HEK293 (cell line): ENCODE results near the gene TMA7B.

Experiments
- CTCF ChIA-PET: fragments of 350-600 bp; formaldehyde crosslinking; extraction: SDS; loops from one replicate; lab custom pipeline; 2021; ENCODE audit warnings: antibody characterized with exemption; lab: Yijun Ruan, JAX
- POLR2A ChIA-PET: fragments of 300-600 bp; formaldehyde crosslinking; extraction: SDS; loops from one replicate; lab custom pipeline; 2020; ENCODE audit warnings: antibody characterized with exemption, inconsistent platforms; lab: Yijun Ruan, JAX
- H3K27ac ChIP-seq: fragments of 200-500 bp; sonication (Bioruptor generic); 2 replicates; pipeline ENCODE4 v1.5.1; 2014; ENCODE audit warnings: low read depth, low read length, control low read depth, inconsistent platforms; ENCODE audit errors: extremely low read depth
- H3K36me3 ChIP-seq, 2 experiments: fragments of 200-500 bp in 1 of 2; sonication (Bioruptor generic) in 1 of 2; 1 replicate in 1 of 2; 2 replicates in 1 of 2; pipeline ENCODE4 v1.5.1; 2014 to 2017; ENCODE audit warnings: inconsistent platforms in 2 of 2, low read length in 2 of 2; ENCODE audit not compliant: control insufficient read depth in 2 of 2, insufficient read depth in 1 of 2
- H3K4me1 ChIP-seq: fragments of 200-500 bp; sonication (Bioruptor generic); 2 replicates; pipeline ENCODE4 v1.5.1; 2014; ENCODE audit warnings: mild to moderate bottlenecking, low read length, inconsistent platforms; ENCODE audit not compliant: control insufficient read depth, insufficient read depth
- H3K4me3 ChIP-seq: 2 replicates; pipeline ENCODE4 v1.5.1; 2011; ENCODE audit warnings: low read depth, mild to moderate bottlenecking, control low read depth, low read length, moderate library complexity
- H3K9me3 ChIP-seq: fragments of 200-500 bp; sonication (Bioruptor generic); 2 replicates; pipeline ENCODE4 v1.5.1; 2014; ENCODE audit warnings: low read depth, low read length, inconsistent platforms; ENCODE audit not compliant: control insufficient read depth, insufficient read depth
- BCL11A ChIP-seq: fragments of 450-650 bp; formaldehyde crosslinking; IDR thresholded peaks from 2 replicates; pipeline ENCODE4 v1.5.1; 2016; ENCODE audit warnings: low read depth, missing biosample characterization, missing genetic modification characterization
- EGR2 ChIP-seq: fragments of 450-650 bp; formaldehyde crosslinking; IDR thresholded peaks from 2 replicates; pipeline ENCODE4 v1.5.1; 2016; ENCODE audit warnings: low read depth, missing biosample characterization, missing genetic modification characterization
- FEZF1 ChIP-seq: fragments of 450-650 bp; formaldehyde crosslinking; IDR thresholded peaks from 2 replicates; pipeline ENCODE4 v1.5.1; 2016; ENCODE audit warnings: missing biosample characterization, missing genetic modification characterization
- GLIS1 ChIP-seq: fragments of 450-650 bp; formaldehyde crosslinking; IDR thresholded peaks from 2 replicates; pipeline ENCODE4 v1.5.1; 2016; ENCODE audit warnings: missing biosample characterization, missing genetic modification characterization
- KLF1 ChIP-seq: fragments of 450-650 bp; formaldehyde crosslinking; IDR thresholded peaks from 2 replicates; pipeline ENCODE4 v1.5.1; 2016; ENCODE audit warnings: missing biosample characterization, missing genetic modification characterization
- KLF16 ChIP-seq: fragments of 450-650 bp; formaldehyde crosslinking; IDR thresholded peaks from 2 replicates; pipeline ENCODE4 v1.5.1; 2017; ENCODE audit warnings: missing biosample characterization, missing genetic modification characterization
- OVOL3 ChIP-seq: fragments of 450-650 bp; formaldehyde crosslinking; IDR thresholded peaks from 2 replicates; pipeline ENCODE4 v1.5.1; 2016; ENCODE audit warnings: missing biosample characterization, missing genetic modification characterization
- PRDM4 ChIP-seq: fragments of 450-650 bp; formaldehyde crosslinking; IDR thresholded peaks from 2 replicates; pipeline ENCODE4 v1.5.1; 2017; ENCODE audit warnings: missing biosample characterization, missing genetic modification characterization
- REPIN1 ChIP-seq: fragments of 450-650 bp; formaldehyde crosslinking; IDR thresholded peaks from 2 replicates; pipeline ENCODE4 v1.5.1; 2017; ENCODE audit warnings: missing biosample characterization, missing genetic modification characterization, low read depth
- REST ChIP-seq: fragments of 450-650 bp; formaldehyde crosslinking; IDR thresholded peaks from 2 replicates; pipeline ENCODE4 v1.5.1; 2016; ENCODE audit warnings: missing biosample characterization, missing genetic modification characterization
- SP3 ChIP-seq: fragments of 450-650 bp; formaldehyde crosslinking; IDR thresholded peaks from 2 replicates; pipeline ENCODE4 v1.5.1; 2016; ENCODE audit warnings: missing biosample characterization, missing genetic modification characterization
- TRIM28 ChIP-seq: IDR thresholded peaks from 2 replicates; pipeline ENCODE4 v1.6.1; 2011; ENCODE audit warnings: low read length, control low read depth, borderline replicate concordance
- WT1 ChIP-seq: fragments of 450-650 bp; formaldehyde crosslinking; IDR thresholded peaks from 2 replicates; pipeline ENCODE4 v1.5.1; 2016; ENCODE audit warnings: missing biosample characterization, missing genetic modification characterization
- ZBTB21 ChIP-seq: fragments of 450-650 bp; formaldehyde crosslinking; IDR thresholded peaks from 2 replicates; pipeline ENCODE4 v1.5.1; 2017; ENCODE audit warnings: missing biosample characterization, missing genetic modification characterization
- ZBTB48 ChIP-seq: fragments of 450-650 bp; formaldehyde crosslinking; IDR thresholded peaks from 2 replicates; pipeline ENCODE4 v1.5.1; 2016; ENCODE audit warnings: missing biosample characterization, missing genetic modification characterization
- ZBTB8A ChIP-seq: fragments of 450-650 bp; formaldehyde crosslinking; IDR thresholded peaks from 2 replicates; pipeline ENCODE4 v1.5.1; 2016; ENCODE audit warnings: missing biosample characterization, missing genetic modification characterization
- ZNF10 ChIP-seq: fragments of 450-650 bp; formaldehyde crosslinking; IDR thresholded peaks from 2 replicates; pipeline ENCODE4 v1.5.1; 2017; ENCODE audit warnings: missing biosample characterization, missing genetic modification characterization
- ZNF140 ChIP-seq: fragments of 450-650 bp; formaldehyde crosslinking; IDR thresholded peaks from 2 replicates; pipeline ENCODE4 v1.5.1; 2016; ENCODE audit warnings: missing biosample characterization, missing genetic modification characterization
- ZNF175 ChIP-seq: fragments of 450-650 bp; formaldehyde crosslinking; IDR thresholded peaks from 2 replicates; pipeline ENCODE4 v1.5.1; 2016; ENCODE audit warnings: missing biosample characterization, missing genetic modification characterization
- ZNF266 ChIP-seq: fragments of 450-650 bp; formaldehyde crosslinking; IDR thresholded peaks from 2 replicates; pipeline ENCODE4 v1.5.1; 2016; ENCODE audit warnings: missing biosample characterization, missing genetic modification characterization, low read depth
- ZNF274 ChIP-seq, 2 experiments: fragments of 200-500 bp in 1 of 2; fragments of 450-650 bp in 1 of 2; sonication (Bioruptor generic) in 1 of 2; formaldehyde crosslinking in 1 of 2; IDR thresholded peaks; 2 replicates each; pipeline versions ENCODE4 v1.5.1 to v1.6.1; 2014 to 2016; ENCODE audit warnings: borderline replicate concordance in 1 of 2, inconsistent platforms in 1 of 2, low read length in 1 of 2, missing biosample characterization in 1 of 2, missing genetic modification characterization in 1 of 2
- ZNF366 ChIP-seq: fragments of 450-650 bp; formaldehyde crosslinking; conservative IDR thresholded peaks from 2 replicates; pipeline ENCODE4 v1.5.1; 2016; ENCODE audit warnings: missing biosample characterization, missing genetic modification characterization
- ZNF610 ChIP-seq: fragments of 450-650 bp; formaldehyde crosslinking; IDR thresholded peaks from 2 replicates; pipeline ENCODE4 v1.5.1; 2016; ENCODE audit warnings: missing biosample characterization, missing genetic modification characterization, borderline replicate concordance
- ZNF623 ChIP-seq: fragments of 450-650 bp; formaldehyde crosslinking; IDR thresholded peaks from 2 replicates; pipeline ENCODE4 v1.5.1; 2016; ENCODE audit warnings: missing biosample characterization, missing genetic modification characterization
- ZNF777 ChIP-seq: fragments of 450-650 bp; formaldehyde crosslinking; IDR thresholded peaks from 2 replicates; pipeline ENCODE4 v1.5.1; 2017; ENCODE audit warnings: missing biosample characterization, missing genetic modification characterization, borderline replicate concordance

Gene TMA7B

GRCh38 chr22:39985383-39986035 lies 25.3 kb downstream of the TMA7B start:
- H3K27ac ChIP-seq = no peak overlapping the region

GRCh38 chr22:39988386-39989114 lies 28.4 kb downstream of the TMA7B start:
- no peak overlapping the region for H3K4me3 ChIP-seq
- no peaks in the 10 kb centered on the region for H3K4me1 ChIP-seq
- no peak overlapping the region for H3K27ac ChIP-seq
- H3K9me3 ChIP-seq = no peaks in the 10 kb centered on the region
- POLR2A ChIA-PET = no interaction called here
- TF ChIP-seq WT1 (tag by site-specific recombination) (0 out of 2 replicates have a peak, but pooled peaks have one; percentile 16), KLF1 (tag by site-specific recombination) (0 out of 2 replicates have a peak, but pooled peaks have one; percentile 26), BCL11A (no peak)
- CTCF ChIA-PET = no interaction called here
- no peaks in the 10 kb centered on the region for H3K36me3 ChIP-seq

More at GRCh38 chr22:39985383-39986035, 25.3 kb downstream of the TMA7B start:
- Histone ChIP-seq H3K36me3 (no peaks in the 10 kb centered on the region), H3K4me1 (no peaks in the 10 kb centered on the region), H3K9me3 (no peaks in the 10 kb centered on the region), H3K4me3 (no peak overlapping the region)
- TF ChIP-seq ZNF175 (tag by site-specific recombination) = no peak
- TF ChIP-seq KLF16 = no peak
- no peak for TF ChIP-seq GLIS1 (tag by site-specific recombination)
- TF ChIP-seq ZNF10 (tag by site-specific recombination) = no peak
- no peak for TF ChIP-seq ZNF266 (tag by site-specific recombination)
- TF ChIP-seq ZNF777 (tag by site-specific recombination) = no peak
- TF ChIP-seq KLF1 (tag by site-specific recombination) = peak; percentile 29; the same call in 1 of the 2 replicates
- no peak for TF ChIP-seq ZBTB8A (tag by site-specific recombination)
- ChIA-PET POLR2A (no interaction called here), CTCF (no interaction called here)

GRCh38 chr22:39989633-39990032 lies 29.4 kb downstream of the TMA7B start:
- Histone ChIP-seq H3K4me3 (no peak overlapping the region), H3K4me1 (no peaks in the 10 kb centered on the region), H3K27ac (no peak overlapping the region), H3K9me3 (no peaks in the 10 kb centered on the region), H3K36me3 (no peaks in the 10 kb centered on the region)
- POLR2A ChIA-PET = no interaction called here
- CTCF ChIA-PET = no interaction called here
- TF ChIP-seq ZNF366 (tag by site-specific recombination) (no peak), ZNF266 (tag by site-specific recombination) (no peak), ZNF140 (tag by site-specific recombination) (no peak), PRDM4 (no peak), FEZF1 (tag by site-specific recombination) (no peak), KLF16 (no peak), ZNF610 (tag by site-specific recombination) (no peak), ZBTB21 (tag by site-specific recombination) (no peak), REST (tag by site-specific recombination) (no peak), EGR2 (tag by site-specific recombination) (no peak), ZNF274 (IDR thresholded peaks at IDR 0.05; ENCODE audit: low read length) (no peak), ZNF274 (tag by site-specific recombination; IDR thresholded peaks at IDR 0.05; ENCODE audit: borderline replicate concordance) (no peak), ZNF623 (tag by site-specific recombination) (no peak), BCL11A (no peak), ZBTB48 (no peak), REPIN1 (tag by site-specific recombination) (no peak), SP3 (tag by site-specific recombination) (no peak), TRIM28 (no peak), OVOL3 (no peak), ZNF175 (tag by site-specific recombination) (no peak)
